K562 (cell line): Measurements from ENCODE around the gene PTTG1IP. TPM values are rescaled to one million over a fixed set of nuclear protein-coding genes. Genes with fewer than 3 reads are reported as not detected.

Source experiments
- ATAC-seq: fragments of 200-7000 bp; cut with Tn5 transposase; 3 replicates; pipeline ENCODE4 v1.9.1; 2020; ENCODE audit warnings: moderate library complexity
- BruUV-seq: library from RNA; stranded (reverse); fragments of 400-500 nt; replicated peaks from 2 replicates; lab custom pipeline; 2021; lab: Mats Ljungman, UMichigan
- CTCF ChIA-PET: fragments of 300-600 bp; formaldehyde crosslinking; extraction: SDS; loops from one replicate; lab custom pipeline; 2021; ENCODE audit warnings: low intra/inter-chr PET ratio; lab: Yijun Ruan, JAX
- POLR2A ChIA-PET: fragments of 300-600, 350-650 bp; sonication (Branson Sonifier 250); formaldehyde crosslinking; extraction: SDS; loops from one replicate; lab custom pipeline; 2021; ENCODE audit warnings: antibody characterized with exemption, inconsistent platforms; lab: Yijun Ruan, JAX
- DNase-seq, 4 experiments: peaks; one replicate each; pipeline versions ENCODE4 v3.0.0 to v3.0.0-alpha.2; 2011 to 2018; ENCODE audit warnings: low spot score in 3 of 4, mixed read lengths in 3 of 4; ENCODE audit errors: extremely low read depth in 1 of 4
- FAIRE-seq: peaks from 2 replicates; lab custom pipeline; 2011; peaks lifted over from hg19 to GRCh38; lab: Jason Lieb, UNC
- H2AFZ ChIP-seq: 2 replicates; pipeline ENCODE4 v1.6.0; 2011; ENCODE audit warnings: low read depth, low read length, control low read depth, inconsistent platforms
- H3K27ac ChIP-seq: fragments of 200-600 bp; 3 replicates; pipeline ENCODE4 v1.8.0; 2011; ENCODE audit warnings: low read depth, mild to moderate bottlenecking, control low read depth, inconsistent platforms, low read length, moderate library complexity, mixed read lengths; ENCODE audit errors: extremely low read depth
- H3K27me3 ChIP-seq, 2 experiments: fragments of 300-600 bp in 1 of 2; 2 replicates in 1 of 2; 3 replicates in 1 of 2; pipeline versions ENCODE4 v1.6.0 to v1.8.0; 2011; ENCODE audit warnings: inconsistent platforms in 2 of 2, low read length in 2 of 2, mild to moderate bottlenecking in 1 of 2, mixed read lengths in 1 of 2, moderate library complexity in 1 of 2; ENCODE audit not compliant: control insufficient read depth in 2 of 2, insufficient read depth in 2 of 2
- H3K36me3 ChIP-seq: fragments of 300-600 bp; 3 replicates; pipeline ENCODE4 v1.8.0; 2011; ENCODE audit warnings: mild to moderate bottlenecking, low read length, inconsistent platforms; ENCODE audit not compliant: control insufficient read depth, insufficient read depth
- H3K4me1 ChIP-seq, 2 experiments: fragments of 200-600 bp in 1 of 2; replicated peaks in 1 of 2; 2 replicates in 1 of 2; 3 replicates in 1 of 2; pipeline versions ENCODE4 v1.5.1 to v1.8.0; 2011; ENCODE audit warnings: inconsistent platforms in 2 of 2, low read length in 2 of 2, mild to moderate bottlenecking in 1 of 2, mixed read lengths in 1 of 2, moderate library complexity in 1 of 2; ENCODE audit not compliant: control insufficient read depth in 2 of 2, insufficient read depth in 2 of 2
- H3K4me2 ChIP-seq: 2 replicates; pipeline ENCODE4 v1.6.1; 2011; ENCODE audit warnings: low read length, control low read depth, inconsistent platforms, mixed read lengths; ENCODE audit not compliant: insufficient read depth
- H3K4me3 ChIP-seq: fragments of 200-600 bp; sonication (generic), shearing (Covaris generic); 2 replicates; pipeline ENCODE4 v1.5.1; 2016; ENCODE audit warnings: control low read depth, inconsistent platforms
- H3K79me2 ChIP-seq: fragments of 200-600 bp; 3 replicates; pipeline ENCODE4 v1.8.0; 2011; ENCODE audit warnings: low read length, inconsistent platforms; ENCODE audit not compliant: control insufficient read depth, insufficient read depth
- H3K9ac ChIP-seq, 2 experiments: 2 replicates each; pipeline versions ENCODE4 v1.6.0 to v1.6.1; 2011; ENCODE audit warnings: low read depth in 2 of 2, low read length in 2 of 2, control low read depth in 1 of 2, inconsistent platforms in 1 of 2, mild to moderate bottlenecking in 1 of 2, mixed read lengths in 1 of 2; ENCODE audit not compliant: insufficient read depth in 1 of 2
- H3K9me1 ChIP-seq: one replicate; pipeline ENCODE4 v1.6.0; 2011; ENCODE audit warnings: inconsistent platforms, mild to moderate bottlenecking, low read length, moderate library complexity; ENCODE audit not compliant: control insufficient read depth, insufficient read depth
- H3K9me3 ChIP-seq: replicated peaks from 2 replicates; pipeline ENCODE4 v1.5.1; 2011; ENCODE audit warnings: low read depth, low read length, inconsistent platforms; ENCODE audit not compliant: control insufficient read depth, insufficient read depth
- H4K20me1 ChIP-seq: replicated peaks from 2 replicates; pipeline ENCODE4 v1.6.1; 2011; ENCODE audit warnings: low read length, inconsistent platforms, mixed read lengths; ENCODE audit not compliant: control insufficient read depth, insufficient read depth
- AFF4 ChIP-seq: sonication (generic); formaldehyde crosslinking; IDR thresholded peaks from 2 replicates; pipeline ENCODE4 v1.8.0; 2023; ENCODE audit warnings: mild to moderate bottlenecking, missing genetic modification reagents
- CTCF ChIP-seq, 3 experiments: IDR thresholded peaks in 2 of 3; conservative IDR thresholded peaks in 1 of 3; 2 replicates each; pipeline ENCODE4 v1.5.1; 2011 to 2012; ENCODE audit warnings: low read length in 3 of 3, mild to moderate bottlenecking in 3 of 3, control low read depth in 2 of 3, improper control_type of control experiment in 1 of 3, inconsistent platforms in 1 of 3, low read depth in 1 of 3, mixed read lengths in 1 of 3, moderate library complexity in 1 of 3; ENCODE audit not compliant: insufficient read depth in 2 of 3
- ELK3 ChIP-seq: fragments of 450-650 bp; formaldehyde crosslinking; IDR thresholded peaks from 2 replicates; pipeline ENCODE4 v1.4.0; 2020; ENCODE audit warnings: mild to moderate bottlenecking
- NFE2 ChIP-seq: IDR thresholded peaks from 2 replicates; pipeline ENCODE4 v1.6.1; 2014; ENCODE audit warnings: antibody characterized with exemption, low read depth
- TGIF2 ChIP-seq: sonication (generic); formaldehyde crosslinking; IDR thresholded peaks from 2 replicates; pipeline ENCODE4 v1.8.1; 2022; ENCODE audit warnings: mild to moderate bottlenecking, missing genetic modification reagents, moderate library complexity
- ZBTB12 ChIP-seq: fragments of 250-450 bp; sonication (Bioruptor Pico); IDR thresholded peaks from 2 replicates; pipeline ENCODE4 v1.4.0; 2020
- ZBTB33 ChIP-seq: sonication (generic); formaldehyde crosslinking; IDR thresholded peaks from 2 replicates; pipeline ENCODE4 v1.8.1; 2023; ENCODE audit warnings: mild to moderate bottlenecking, missing genetic modification reagents
- ZNF212 ChIP-seq: fragments of 450-650 bp; formaldehyde crosslinking; IDR thresholded peaks from 2 replicates; pipeline ENCODE4 v1.4.0; 2020; ENCODE audit warnings: mild to moderate bottlenecking
- WGBS: fragments of 100-300 bp; shearing (Covaris generic); methylation state at CpG from one replicate; pipeline ENCODE4 v1.1.6; 2016; ENCODE audit warnings: low coverage, mixed read lengths; ENCODE audit not compliant: insufficient coverage; ENCODE audit errors: missing lambda C conversion rate; 5-methylcytosine and 5-hydroxymethylcytosine counted together
- in situ Hi-C: fragments of 300-500 bp; cut with MboI; formaldehyde crosslinking; loops from 4 replicates; pipeline ENCODE4 v1.15.0; 2018; ENCODE audit warnings: inconsistent platforms, mixed read lengths
- intact Hi-C: fragments of 100-400 bp; cut with micrococcal nuclease; formaldehyde crosslinking; loops from 2 replicates; pipeline ENCODE4 v1.14.2; 2022
- polyA plus RNA-seq, 8 experiments: library from polyadenylated mRNA; depleted of rRNA in 4 of 8; stranded (reverse) in 5 of 8; unstranded in 3 of 8; fragments of >200 nt; fragmentation: Nextera tagmentation in 2 of 8; fragmentation: Illumina TruSeq in 1 of 8; extraction: Ambion mirVana in 2 of 8; extraction: Trizol in 1 of 8; gene quantifications; 2 replicates each; pipeline versions ENCODE4 v1.2.1 to v1.2.3, GENCODE V29; 2011 to 2014; ENCODE audit warnings: inconsistent platforms in 1 of 8, missing spikeins in 1 of 8
- total RNA-seq, 7 experiments: library from RNA; depleted of rRNA in 6 of 7; stranded (reverse); fragments of >200 nt in 6 of 7; fragmentation: Illumina TruSeq in 2 of 7; extraction: Trizol in 2 of 7; gene quantifications; 2 replicates each; pipeline versions ENCODE4 v1.2.1 to v1.2.3, GENCODE V29; 2011 to 2021; ENCODE audit warnings: low replicate concordance in 1 of 7

Gene PTTG1IP
- total and polyA plus RNA-seq, 9 of the 15 experiments (the other 6 are each of a cell fraction or from before 2014, with no cell fraction given) = 5.0 to 99.3 (median 82.4) TPM

GRCh38 chr21:44867464-44867863 is 6.0 kb downstream of the PTTG1IP start:
- DNase-seq = no peak
- no peak overlapping the region for H3K27ac ChIP-seq
- H3K27me3 ChIP-seq = no peaks in the 10 kb centered on the region
- CTCF ChIA-PET = no interaction called here
- peaks cover 41% of the 10 kb centered on the region for H3K36me3 ChIP-seq
- H4K20me1 ChIP-seq = peaks cover 52% of the 10 kb centered on the region
- intact Hi-C loops = no loop called here
- TF ChIP-seq ZBTB12 (CRISPR knock-in tag) (no peak), ELK3 (no peak), AFF4 (no peak), ZBTB33 (CRISPR knock-in tag) (peak; percentile 71), NFE2 (no peak), ZNF212 (CRISPR knock-in tag) (no peak), TGIF2 (CRISPR knock-in tag) (no peak), CTCF (IDR thresholded peaks at IDR 0.05 in 2 of 3, conservative IDR thresholded peaks at IDR 0.05 in 1 of 3; ENCODE audit: insufficient read depth in 2 of 3, low read depth in 1 of 3, low read length in 3 of 3) (no peak)
- TF ChIP-seq, all 486 proteins: peak for 1
- BruUV-seq = no TSS peak
- no peak for ATAC-seq
- WGBS = 88% methylated on average over 12 of the region's 15 CpGs
- in situ Hi-C loops = no loop called here
- no peak overlapping the region for H3K4me3 ChIP-seq
- no peak for FAIRE-seq
- POLR2A ChIA-PET = interaction anchor here (0.7 kb wide), 1 partner anchor 13 kb away, joined by 4 read pairs; no protein-coding TSS in a partner anchor
- peaks cover 91% of the 10 kb centered on the region for H3K79me2 ChIP-seq
- peaks cover 22% of the 10 kb centered on the region for H3K9me1 ChIP-seq
- no peak overlapping the region for H3K4me2 ChIP-seq
- no peak overlapping the region for H2AFZ ChIP-seq
- peaks cover 37 to 58% of the 10 kb centered on the region in 2 experiments for H3K4me1 ChIP-seq
- H3K9ac ChIP-seq = peak overlapping the region in 1 of 2 experiments; percentile 56; a peak in 1 of 4 replicates
- no peaks in the 10 kb centered on the region for H3K9me3 ChIP-seq
